GM23338 (cell line): ENCODE results near the gene CNPY4. TPM values are rescaled to one million over a fixed set of nuclear protein-coding genes. Genes with fewer than 3 reads are reported as not detected.

Source experiments
- ATAC-seq: fragments of 200-7000 bp; cut with Tn5 transposase; 3 replicates; pipeline ENCODE4 v1.9.1; 2020
- DNase-seq: peaks from one replicate; pipeline ENCODE4 v3.0.0-alpha.2; 2015; ENCODE audit warnings: low spot score
- H2AFZ ChIP-seq: fragments of 200-600 bp; sonication (generic); 2 replicates; pipeline ENCODE4 v1.8.0; 2016; ENCODE audit warnings: antibody characterized with exemption, mild to moderate bottlenecking, moderate library complexity
- H3F3A ChIP-seq: fragments of 200-600 bp; sonication (generic); replicated peaks from 2 replicates; pipeline ENCODE4 v1.8.0; 2017; ENCODE audit warnings: antibody characterized with exemption, mixed run types, low read depth
- H3K27ac ChIP-seq: fragments of 200-600 bp; sonication (generic); 2 replicates; pipeline ENCODE4 v1.6.1; 2016; ENCODE audit warnings: low read depth
- H3K27me3 ChIP-seq: fragments of 200-600 bp; sonication (generic); 2 replicates; pipeline ENCODE4 v1.8.0; 2016; ENCODE audit warnings: mild to moderate bottlenecking, mixed run types, moderate library complexity; ENCODE audit not compliant: insufficient read depth
- H3K36me3 ChIP-seq: fragments of 200-600 bp; sonication (generic); 2 replicates; pipeline ENCODE4 v1.8.0; 2016; ENCODE audit warnings: mild to moderate bottlenecking; ENCODE audit not compliant: insufficient read depth
- H3K4me1 ChIP-seq: fragments of 200-600 bp; sonication (generic); 2 replicates; pipeline ENCODE4 v1.8.0; 2016; ENCODE audit warnings: mild to moderate bottlenecking, moderate library complexity; ENCODE audit not compliant: insufficient read depth
- H3K4me2 ChIP-seq: fragments of 200-600 bp; sonication (generic); 2 replicates; pipeline ENCODE4 v1.7.1; 2017; ENCODE audit warnings: mixed run types
- H3K4me3 ChIP-seq: fragments of 200-600 bp; sonication (generic); 2 replicates; pipeline ENCODE4 v1.6.1; 2016; ENCODE audit warnings: mixed run types
- H3K79me2 ChIP-seq: fragments of 200-600 bp; sonication (generic); replicated peaks from 2 replicates; pipeline ENCODE4 v1.8.0; 2017; ENCODE audit warnings: mild to moderate bottlenecking; ENCODE audit not compliant: insufficient read depth
- H3K9me2 ChIP-seq: fragments of 200-600 bp; sonication (generic); 2 replicates; pipeline ENCODE4 v1.8.0; 2017; ENCODE audit not compliant: insufficient read depth
- H4K20me1 ChIP-seq: fragments of 200-600 bp; sonication (generic); replicated peaks from 2 replicates; pipeline ENCODE4 v1.8.0; 2017; ENCODE audit warnings: mild to moderate bottlenecking; ENCODE audit not compliant: insufficient read depth
- H3K27ac Mint-ChIP-seq: 2 replicates; pipeline ENCODE4 v1.8.0; 2020; ENCODE audit warnings: inconsistent platforms, mild to moderate bottlenecking, moderate library complexity, mixed read lengths
- H3K27me3 Mint-ChIP-seq: 3 replicates; pipeline ENCODE4 v1.8.0; 2022; ENCODE audit warnings: low read depth, mild to moderate bottlenecking, moderate library complexity, mixed read lengths, inconsistent platforms; ENCODE audit not compliant: insufficient read depth, poor library complexity
- H3K36me3 Mint-ChIP-seq: 3 replicates; pipeline ENCODE4 v1.8.0; 2021; ENCODE audit warnings: low read depth, mild to moderate bottlenecking, inconsistent platforms, moderate library complexity, mixed read lengths
- H3K4me1 Mint-ChIP-seq: 3 replicates; pipeline ENCODE4 v1.8.0; 2020; ENCODE audit warnings: mild to moderate bottlenecking, inconsistent platforms, mixed read lengths
- H3K4me3 Mint-ChIP-seq: 3 replicates; pipeline ENCODE4 v1.8.0; 2021; ENCODE audit warnings: moderate library complexity, mild to moderate bottlenecking, inconsistent platforms, mixed read lengths
- H3K9me3 Mint-ChIP-seq: 3 replicates; pipeline ENCODE4 v1.8.0; 2020; ENCODE audit warnings: moderate library complexity, mild to moderate bottlenecking, inconsistent platforms, mixed read lengths
- CREB1 ChIP-seq: fragments of 250-450 bp; sonication (Bioruptor Pico); IDR thresholded peaks from 2 replicates; pipeline ENCODE4 v1.5.0; 2020; ENCODE audit warnings: low read depth, mild to moderate bottlenecking, moderate library complexity
- CTCF ChIP-seq, 2 experiments: fragments of 200-600 bp in 1 of 2; sonication (generic) in 1 of 2; conservative IDR thresholded peaks; 2 replicates each; pipeline versions ENCODE4 v1.5.1 to v1.6.1; 2016 to 2017; ENCODE audit warnings: antibody characterized with exemption in 2 of 2, low read depth in 2 of 2, mild to moderate bottlenecking in 2 of 2, moderate library complexity in 1 of 2
- ETS1 ChIP-seq: IDR thresholded peaks from 2 replicates; pipeline ENCODE4 v1.6.1; 2016; ENCODE audit warnings: antibody characterized with exemption
- EZH2 ChIP-seq: fragments of 200-600 bp; sonication (generic); IDR thresholded peaks from one replicate; pipeline ENCODE4 v1.8.0; 2017; ENCODE audit warnings: antibody characterized with exemption, mild to moderate bottlenecking, low read depth; ENCODE audit not compliant: unreplicated experiment
- JUNB ChIP-seq: IDR thresholded peaks from one replicate; pipeline ENCODE4 v1.6.1; 2016; ENCODE audit warnings: antibody characterized with exemption; ENCODE audit not compliant: unreplicated experiment
- NANOG ChIP-seq: IDR thresholded peaks from 2 replicates; pipeline ENCODE4 v1.6.1; 2016; ENCODE audit warnings: antibody characterized with exemption, borderline replicate concordance
- POLR2AphosphoS5 ChIP-seq: IDR thresholded peaks from 2 replicates; pipeline ENCODE4 v1.6.1; 2016; ENCODE audit warnings: antibody characterized with exemption, low read depth
- REST ChIP-seq: IDR thresholded peaks from one replicate; pipeline ENCODE4 v1.6.1; 2018; ENCODE audit warnings: antibody characterized with exemption; ENCODE audit not compliant: unreplicated experiment
- STAT1 ChIP-seq: IDR thresholded peaks from one replicate; pipeline ENCODE4 v1.6.1; 2016; ENCODE audit warnings: antibody characterized with exemption; ENCODE audit not compliant: unreplicated experiment
- ZNF114 ChIP-seq: fragments of 250-450 bp; sonication (Bioruptor Pico); IDR thresholded peaks from 2 replicates; pipeline ENCODE4 v1.5.0; 2020; ENCODE audit warnings: mild to moderate bottlenecking, moderate library complexity
- ZNF331 ChIP-seq: fragments of 250-450 bp; sonication (Bioruptor Pico); IDR thresholded peaks from 2 replicates; pipeline ENCODE4 v1.5.0; 2020; ENCODE audit warnings: low read depth, mild to moderate bottlenecking, moderate library complexity
- polyA plus RNA-seq: library from polyadenylated mRNA; unstranded; fragments of >200 nt; fragmentation: Nextera tagmentation; extraction: Ambion mirVana; gene quantifications from 2 replicates; pipeline ENCODE4 v1.2.1, GENCODE V29; 2016
- total RNA-seq: library from RNA; depleted of rRNA; stranded (reverse); fragments of >200 nt; shearing (Covaris generic); gene quantifications from 2 replicates; pipeline ENCODE4 v1.2.3, GENCODE V29; 2014

The CNPY4 gene
- total and polyA plus RNA-seq, 2 experiments from 2014 or later, result 10.7 to 12.0 TPM

GRCh38 chr7:100127866-100128636 is 8.6 kb downstream of the CNPY4 start (continued):
- no peak for TF ChIP-seq REST
- no peak for TF ChIP-seq STAT1
- no peak for TF ChIP-seq ZNF331 (CRISPR knock-in tag)
- no peak for TF ChIP-seq POLR2AphosphoS5
- TF ChIP-seq CTCF (conservative IDR thresholded peaks at IDR 0.05; ENCODE audit: low read depth in 2 of 2), result no peak

GRCh38 chr7:100128637-100128963 is 9.2 kb downstream of the CNPY4 start:
- Histone ChIP-seq H3K4me3 (no peak overlapping the region), H3K4me1 (peaks cover 4% of the 10 kb centered on the region; the same call in 1 of the 2 replicates), H2AFZ (no peak overlapping the region), H3K4me2 (peak overlapping the region; percentile 96; the same call in 1 of the 2 replicates), H3K27me3 (peaks cover 21% of the 10 kb centered on the region), H3K9me2 (no peaks in the 10 kb centered on the region), H3K27ac (no peak overlapping the region), H3K79me2 (peaks cover 5% of the 10 kb centered on the region), H4K20me1 (no peaks in the 10 kb centered on the region), H3F3A (peaks cover 21% of the 10 kb centered on the region), H3K36me3 (no peaks in the 10 kb centered on the region)
- ATAC-seq (no peak), DNase-seq (no peak)
- Mint-ChIP-seq H3K4me1 (peaks cover 11% of the 10 kb centered on the region), H3K36me3 (peaks cover 6% of the 10 kb centered on the region; the same call in 1 of the 3 replicates), H3K4me3 (peak overlapping the region; percentile 77; the same call in 2 of the 3 replicates), H3K9me3 (no peaks in the 10 kb centered on the region), H3K27me3 (peaks cover 21% of the 10 kb centered on the region), H3K27ac (no peak overlapping the region)
- TF ChIP-seq EZH2 (no peak), CREB1 (no peak), NANOG (no peak), ETS1 (no peak), JUNB (no peak), ZNF114 (CRISPR knock-in tag) (no peak), REST (no peak)
